NCI-H748 (cell line): ENCODE results near the gene BCKDHA.
"Not testable (repeated sequence)": the region's sequence is repeated elsewhere in the genome, so short reads cannot be mapped to it uniquely, and the experiment has no call there.

Experiments
- DNase-seq: peaks from one replicate; lab custom pipeline; 2025; ENCODE audit not compliant: unreplicated experiment; lab: John Stamatoyannopoulos, UW

Gene BCKDHA

GRCh38 chr19:41402010-41402409 lies 4.4 kb downstream of the BCKDHA start:
- no peak for DNase-seq

GRCh38 chr19:41403181-41403970 lies 5.8 kb downstream of the BCKDHA start:
- DNase-seq = no peak

GRCh38 chr19:41405776-41406175 lies 8.2 kb downstream of the BCKDHA start:
- no peak for DNase-seq

DNA sequence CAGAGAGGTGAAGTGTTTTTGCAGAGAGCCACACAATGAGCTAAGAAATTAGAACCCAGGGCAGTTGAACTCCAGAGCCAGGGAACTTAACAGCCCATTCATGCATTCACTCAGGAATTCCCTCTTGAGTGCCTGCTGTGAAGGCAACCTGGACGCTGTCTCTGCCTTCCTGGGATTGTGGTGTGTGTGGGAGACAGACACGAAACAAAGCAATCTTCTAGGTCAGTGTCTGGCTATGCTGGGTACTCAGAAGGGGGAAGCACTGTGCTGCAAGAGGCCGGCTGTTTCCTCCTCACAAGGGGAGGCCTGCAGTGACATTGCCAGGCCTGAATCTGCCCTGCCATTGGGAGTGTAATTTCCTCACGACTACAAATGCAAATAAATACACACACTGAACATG lies 9.7 kb downstream of the BCKDHA start:
- no peak for DNase-seq

DNA sequence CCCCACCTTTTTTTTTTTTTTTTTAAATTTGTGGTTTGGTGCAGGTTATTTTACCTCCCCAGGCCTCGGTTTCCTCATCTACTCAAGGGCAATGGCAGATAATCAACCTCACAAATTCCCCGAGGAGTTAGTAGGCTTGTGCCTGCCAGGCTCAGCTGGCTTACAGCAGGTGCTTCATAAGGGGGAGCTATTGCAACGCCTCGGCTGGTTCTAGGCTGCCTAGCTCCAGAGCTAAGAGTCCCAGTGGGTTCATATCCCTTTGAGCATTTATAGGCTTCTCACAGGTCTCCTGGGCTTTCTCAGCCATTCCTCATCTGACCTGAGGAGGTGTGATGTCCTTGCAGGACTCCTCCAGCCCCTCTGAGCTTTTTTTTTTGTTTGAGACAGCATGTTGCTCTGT lies 10.6 kb downstream of the BCKDHA start:
- no peak for DNase-seq

DNA sequence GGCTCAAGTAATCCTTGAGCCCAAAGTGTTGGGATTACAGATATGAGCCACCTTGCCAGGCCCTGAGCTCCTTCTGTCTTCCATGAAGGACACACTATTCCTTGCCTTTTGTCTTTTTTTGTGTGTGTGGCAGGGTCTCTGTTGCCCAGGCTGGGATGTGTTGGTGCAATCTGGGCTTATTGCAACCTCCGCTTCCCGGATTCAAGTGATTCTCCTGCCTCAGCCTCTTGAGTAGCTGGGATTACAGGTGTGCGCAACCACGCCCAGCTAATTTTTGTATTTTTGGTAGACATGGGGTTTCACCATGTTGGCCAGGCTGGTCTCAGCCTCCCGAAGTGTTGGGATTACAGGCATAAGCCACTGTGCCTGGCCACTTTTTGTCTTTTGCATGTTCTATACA lies 11.2 kb downstream of the BCKDHA start:
- not testable (repeated sequence) for DNase-seq

GRCh38 chr19:41409288-41409687 lies 11.7 kb downstream of the BCKDHA start:
- peak; percentile 26 for DNase-seq

GRCh38 chr19:41410336-41411054 lies 12.9 kb downstream of the BCKDHA start:
- DNase-seq = no peak

GRCh38 chr19:41411100-41411967 lies 13.7 kb downstream of the BCKDHA start:
- DNase-seq = no peak

DNA sequence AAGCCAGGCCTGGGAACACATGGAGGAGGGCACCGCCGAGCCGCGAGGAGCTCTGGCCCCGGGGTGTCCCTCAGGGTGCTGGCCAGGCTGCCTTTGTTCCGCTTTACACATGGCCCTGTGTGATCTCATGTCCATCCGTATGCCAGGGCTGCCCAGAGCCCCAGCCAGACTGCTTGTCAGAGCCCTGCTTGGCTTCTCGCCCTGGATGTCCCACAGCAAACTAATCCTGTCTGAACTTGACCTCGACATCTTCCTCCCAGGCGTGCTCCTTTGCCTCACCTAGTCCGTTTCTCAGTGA lies 14.3 kb downstream of the BCKDHA start:
- no peak for DNase-seq

DNA sequence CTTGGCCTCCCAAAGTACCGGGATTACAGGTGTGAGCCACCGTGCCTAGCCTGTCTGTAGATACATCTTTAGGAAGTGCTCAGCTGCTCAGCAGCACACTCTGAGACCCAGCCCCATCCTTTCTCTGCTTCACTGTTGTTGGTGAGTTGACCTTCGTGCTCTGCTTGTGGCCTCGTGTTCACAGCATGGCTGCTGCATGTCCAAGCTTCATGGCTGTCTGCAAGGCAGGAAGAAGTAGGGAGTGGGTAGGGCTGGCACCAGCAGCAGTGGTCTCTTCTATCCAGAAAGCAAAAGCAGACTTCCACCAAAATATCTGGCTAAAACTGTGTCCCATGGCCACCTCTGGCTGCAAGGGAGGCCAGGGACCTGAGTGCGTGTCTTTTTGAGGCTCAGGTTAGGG lies 15.3 kb downstream of the BCKDHA start:
- no peak for DNase-seq

GRCh38 chr19:41413947-41414346 lies 16.3 kb downstream of the BCKDHA start:
- DNase-seq = no peak

- DNase-seq = no peak
Observed at GRCh38 chr19:41414461-41414860, 16.8 kb downstream of the BCKDHA start.

DNA sequence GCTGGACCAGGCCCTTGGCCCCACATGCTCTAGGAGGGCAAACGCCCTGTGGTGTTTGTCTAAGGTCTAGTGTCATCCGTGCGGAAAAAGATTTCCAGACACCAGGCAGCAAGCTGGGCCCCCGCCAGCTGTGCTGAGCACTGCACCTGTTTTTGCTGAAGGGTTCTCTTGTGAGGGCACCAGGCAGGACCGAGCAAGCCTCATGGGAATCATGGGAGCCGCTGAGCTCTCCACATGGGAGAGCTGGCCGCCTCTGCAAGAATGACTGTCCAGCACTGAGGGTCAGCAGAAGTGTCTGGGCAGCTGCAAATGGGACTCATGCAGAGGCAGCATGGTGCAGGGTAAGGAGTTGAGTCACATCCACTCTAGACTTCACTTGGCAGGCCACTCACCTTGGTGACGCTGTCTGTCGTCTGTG lies 17.5 kb downstream of the BCKDHA start:
- peak; percentile 49 for DNase-seq

- no peak for DNase-seq
Observed at GRCh38 chr19:41416194-41416674, 18.6 kb downstream of the BCKDHA start.

- no peak for DNase-seq
Observed at GRCh38 chr19:41420101-41420880, 22.7 kb downstream of the BCKDHA start.

- peak; percentile 94 for DNase-seq
Observed at GRCh38 chr19:41421314-41421713, 23.7 kb downstream of the BCKDHA start.

DNA sequence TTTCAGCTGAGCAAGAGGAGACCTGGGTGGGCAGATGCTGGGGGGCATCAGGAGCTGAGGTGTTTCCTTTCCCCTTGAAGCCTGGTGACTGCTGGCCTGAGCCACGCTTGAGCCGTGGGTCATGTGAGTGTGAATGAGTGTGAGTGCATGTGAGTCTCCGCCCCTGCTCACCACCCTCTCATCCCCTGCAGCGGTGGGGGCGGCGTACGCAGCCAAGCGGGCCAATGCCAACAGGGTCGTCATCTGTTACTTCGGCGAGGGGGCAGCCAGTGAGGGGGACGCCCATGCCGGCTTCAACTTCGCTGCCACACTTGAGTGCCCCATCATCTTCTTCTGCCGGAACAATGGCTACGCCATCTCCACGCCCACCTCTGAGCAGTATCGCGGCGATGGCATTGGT lies 24.4 kb downstream of the BCKDHA start:
- DNase-seq = no peak

DNA sequence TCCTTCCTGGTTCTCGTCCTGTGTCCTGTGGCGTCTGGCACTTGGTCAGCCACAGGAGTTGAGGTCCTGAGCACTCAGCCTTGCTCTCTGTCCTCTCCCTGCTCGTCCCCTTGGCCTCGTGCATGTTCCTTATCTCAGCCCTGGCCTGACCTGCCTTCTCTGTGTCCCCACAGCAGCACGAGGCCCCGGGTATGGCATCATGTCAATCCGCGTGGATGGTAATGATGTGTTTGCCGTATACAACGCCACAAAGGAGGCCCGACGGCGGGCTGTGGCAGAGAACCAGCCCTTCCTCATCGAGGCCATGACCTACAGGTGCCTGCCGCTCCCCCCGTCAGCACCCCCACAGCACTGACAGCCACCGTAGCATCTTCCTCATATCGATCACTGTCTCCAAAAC lies 24.8 kb downstream of the BCKDHA start:
- no peak for DNase-seq

GRCh38 chr19:41422955-41423354 lies 25.3 kb downstream of the BCKDHA start:
- no peak for DNase-seq
